GM12878 (cell line): ENCODE results near the gene PSG1. TPM values are rescaled to one million over a fixed set of nuclear protein-coding genes. Genes with fewer than 3 reads are reported as not detected.

ENCODE experiments used
- ATAC-seq: fragments of 200-7000 bp; cut with Tn5 transposase; 3 replicates; pipeline ENCODE4 v1.9.1; 2020; ENCODE audit warnings: mild to moderate bottlenecking, moderate library complexity
- BruUV-seq: library from RNA; stranded (reverse); fragments of 400-500 nt; replicated peaks from 2 replicates; lab custom pipeline; 2021; lab: Mats Ljungman, UMichigan
- CTCF ChIA-PET: fragments of 300-600 bp; sonication (Branson Sonifier 250); formaldehyde crosslinking; extraction: SDS; loops from one replicate; lab custom pipeline; 2021; ENCODE audit warnings: inconsistent platforms; lab: Yijun Ruan, JAX
- POLR2A ChIA-PET: fragments of 350-600 bp; formaldehyde crosslinking; extraction: SDS; loops from one replicate; lab custom pipeline; 2021; ENCODE audit warnings: inconsistent platforms; lab: Charles Lee
- RAD21 ChIA-PET: fragments of 300-600 bp; sonication (Branson Sonifier 250); formaldehyde crosslinking; loops from one replicate; lab custom pipeline; 2023; ENCODE audit warnings: antibody characterized with exemption; ENCODE audit not compliant: unreplicated experiment; lab: Charles Lee
- SMC1A ChIA-PET: fragments of 300-600 bp; sonication (Branson Sonifier 250); formaldehyde crosslinking; loops from one replicate; lab custom pipeline; 2023; ENCODE audit not compliant: unreplicated experiment, uncharacterized antibody; lab: Charles Lee
- DNase-seq: peaks from one replicate; pipeline ENCODE4 v3.0.0-alpha.2; 2011; ENCODE audit warnings: low read depth, low spot score
- FAIRE-seq: peaks from 3 replicates; lab custom pipeline; 2011; peaks lifted over from hg19 to GRCh38; lab: Jason Lieb, UNC
- H2AFZ ChIP-seq: 2 replicates; pipeline ENCODE4 v1.6.0; 2011; ENCODE audit warnings: low read depth, low read length, control low read depth; ENCODE audit not compliant: control insufficient read depth
- H3K27ac ChIP-seq: 2 replicates; pipeline ENCODE4 v1.5.1; 2011; ENCODE audit warnings: control low read depth; ENCODE audit not compliant: control insufficient read depth, insufficient read depth
- H3K27me3 ChIP-seq, 2 experiments: replicated peaks in 1 of 2; 2 replicates each; pipeline versions ENCODE4 v1.6.0 to v1.6.1; 2011; ENCODE audit warnings: low read length in 1 of 2; ENCODE audit not compliant: control insufficient read depth in 2 of 2, insufficient read depth in 2 of 2
- H3K36me3 ChIP-seq, 2 experiments: 2 replicates each; pipeline ENCODE4 v1.5.1; 2011; ENCODE audit warnings: low read length in 1 of 2; ENCODE audit not compliant: control insufficient read depth in 2 of 2, insufficient read depth in 2 of 2
- H3K4me1 ChIP-seq: 2 replicates; pipeline ENCODE4 v1.6.1; 2011; ENCODE audit warnings: mild to moderate bottlenecking, low read length, moderate library complexity, mixed read lengths; ENCODE audit not compliant: control insufficient read depth, insufficient read depth
- H3K4me2 ChIP-seq: 2 replicates; pipeline ENCODE4 v1.6.0; 2011; ENCODE audit warnings: control low read depth; ENCODE audit not compliant: control insufficient read depth, insufficient read depth
- H3K4me3 ChIP-seq: fragments of 200-600 bp; sonication (generic); 2 replicates; pipeline ENCODE4 v1.5.1; 2016
- H3K79me2 ChIP-seq: 2 replicates; pipeline ENCODE4 v1.6.0; 2011; ENCODE audit warnings: low read length; ENCODE audit not compliant: control insufficient read depth, insufficient read depth
- H3K9ac ChIP-seq: 2 replicates; pipeline ENCODE4 v1.8.0; 2011; ENCODE audit warnings: low read length, control low read depth, mixed read lengths; ENCODE audit not compliant: control insufficient read depth, insufficient read depth
- H3K9me3 ChIP-seq: replicated peaks from 3 replicates; pipeline ENCODE4 v1.5.1; 2011; ENCODE audit warnings: mild to moderate bottlenecking, low read length; ENCODE audit not compliant: control insufficient read depth, insufficient read depth
- H4K20me1 ChIP-seq: 2 replicates; pipeline ENCODE4 v1.6.0; 2011; ENCODE audit not compliant: control insufficient read depth, insufficient read depth
- BACH1 ChIP-seq: fragments of 450-650 bp; IDR thresholded peaks from 2 replicates; pipeline ENCODE4 v1.6.1; 2017; ENCODE audit warnings: mild to moderate bottlenecking, borderline replicate concordance
- BRCA1 ChIP-seq: IDR thresholded peaks from 2 replicates; pipeline ENCODE4 v1.6.1; 2011; ENCODE audit warnings: low read depth, low read length, improper control_type of control experiment
- CBFB ChIP-seq: IDR thresholded peaks from 2 replicates; pipeline ENCODE4 v1.6.1; 2016; ENCODE audit warnings: antibody characterized with exemption, low read depth
- CHD2 ChIP-seq: IDR thresholded peaks from 2 replicates; pipeline ENCODE4 v1.6.1; 2011; ENCODE audit warnings: low read depth, low read length, improper control_type of control experiment, borderline replicate concordance
- EGR1 ChIP-seq, 2 experiments: IDR thresholded peaks; 1 replicate in 1 of 2; 2 replicates in 1 of 2; pipeline ENCODE4 v1.6.1; 2011 to 2012; ENCODE audit warnings: low read depth in 2 of 2, low read length in 2 of 2, borderline replicate concordance in 1 of 2, mild to moderate bottlenecking in 1 of 2, moderate library complexity in 1 of 2
- ETV6 ChIP-seq, 2 experiments: fragments of 450-650 bp in 1 of 2; IDR thresholded peaks in 1 of 2; conservative IDR thresholded peaks in 1 of 2; 2 replicates each; pipeline ENCODE4 v1.6.1; 2014; ENCODE audit warnings: antibody characterized with exemption in 1 of 2, borderline replicate concordance in 1 of 2, low read depth in 1 of 2, mild to moderate bottlenecking in 1 of 2, moderate library complexity in 1 of 2
- IKZF1 ChIP-seq: fragments of 450-650 bp; conservative IDR thresholded peaks from 2 replicates; pipeline ENCODE4 v1.6.1; 2017; ENCODE audit warnings: antibody characterized with exemption, mild to moderate bottlenecking
- JUNB ChIP-seq: IDR thresholded peaks from 2 replicates; pipeline ENCODE4 v1.6.1; 2016; ENCODE audit warnings: antibody characterized with exemption, mild to moderate bottlenecking
- NBN ChIP-seq: fragments of 450-650 bp; IDR thresholded peaks from 2 replicates; pipeline ENCODE4 v1.6.1; 2016
- NR2C1 ChIP-seq: fragments of 450-650 bp; IDR thresholded peaks from 2 replicates; pipeline ENCODE4 v1.6.1; 2017; ENCODE audit warnings: antibody characterized with exemption, mild to moderate bottlenecking, moderate library complexity
- NR2C2 ChIP-seq: IDR thresholded peaks from 2 replicates; pipeline ENCODE4 v1.6.1; 2011; ENCODE audit warnings: borderline replicate concordance, low read depth; ENCODE audit not compliant: control insufficient read depth, insufficient read length
- POLR2AphosphoS2 ChIP-seq: IDR thresholded peaks from 2 replicates; pipeline ENCODE4 v1.6.1; 2011; ENCODE audit warnings: low read depth, mild to moderate bottlenecking, low read length, improper control_type of control experiment, moderate library complexity
- RCOR1 ChIP-seq: conservative IDR thresholded peaks from 2 replicates; pipeline ENCODE4 v1.6.1; 2012; ENCODE audit warnings: low read depth, low read length, improper control_type of control experiment
- SIX5 ChIP-seq: IDR thresholded peaks from 2 replicates; pipeline ENCODE4 v1.6.1; 2011; ENCODE audit warnings: mild to moderate bottlenecking, low read depth, low read length, moderate library complexity; ENCODE audit not compliant: severe bottlenecking
- STAT3 ChIP-seq: IDR thresholded peaks from 2 replicates; pipeline ENCODE4 v1.6.1; 2011; ENCODE audit warnings: low read depth, low read length, improper control_type of control experiment
- SUPT20H ChIP-seq: IDR thresholded peaks from 2 replicates; pipeline ENCODE4 v1.6.1; 2011; ENCODE audit warnings: low read depth, mild to moderate bottlenecking, low read length, moderate library complexity, borderline replicate concordance; ENCODE audit not compliant: control insufficient read depth
- TCF12 ChIP-seq: IDR thresholded peaks from 2 replicates; pipeline ENCODE4 v1.6.1; 2011; ENCODE audit warnings: low read depth, mild to moderate bottlenecking, low read length
- ZNF207 ChIP-seq: fragments of 450-650 bp; IDR thresholded peaks from 2 replicates; pipeline ENCODE4 v1.6.1; 2014; ENCODE audit warnings: antibody characterized with exemption, mild to moderate bottlenecking, borderline replicate concordance
- ZNF217 ChIP-seq: fragments of 450-650 bp; IDR thresholded peaks from 2 replicates; pipeline ENCODE4 v1.6.1; 2017; ENCODE audit warnings: antibody characterized with exemption, mild to moderate bottlenecking
- WGBS: methylation state at CpG from one replicate; pipeline ENCODE4 v1.1.6; 2016; ENCODE audit warnings: low lambda C conversion rate; ENCODE audit not compliant: insufficient replicate concordance, insufficient coverage; ENCODE audit errors: missing lambda C conversion rate; 5-methylcytosine and 5-hydroxymethylcytosine counted together
- in situ Hi-C: fragments of 300-500 bp; cut with MboI; formaldehyde crosslinking; loops from 9 replicates; pipeline ENCODE4 v1.14.3; 2018; ENCODE audit warnings: mixed read lengths
- intact Hi-C: fragments of 100-400 bp; cut with micrococcal nuclease; formaldehyde crosslinking; loops from one replicate; pipeline ENCODE4 v1.14.2; 2022; ENCODE audit not compliant: unreplicated experiment
- polyA plus RNA-seq, 11 experiments: library from polyadenylated mRNA; depleted of rRNA in 4 of 11; unstranded in 6 of 11; stranded (reverse) in 5 of 11; fragments of >200 nt; fragmentation: Nextera tagmentation in 4 of 11; fragmentation: Illumina TruSeq in 1 of 11; extraction: Ambion mirVana in 4 of 11; extraction: Trizol in 1 of 11; gene quantifications; 1 replicate in 1 of 11; 2 replicates in 10 of 11; pipeline versions ENCODE4 v1.2.1 to v1.2.3, GENCODE V29; 2011 to 2016; ENCODE audit warnings: inconsistent platforms in 2 of 11, missing spikeins in 2 of 11, low read depth in 1 of 11
- total RNA-seq, 4 experiments: library from RNA; depleted of rRNA in 3 of 4; stranded (reverse); fragments of >200 nt in 3 of 4; fragmentation: Illumina TruSeq in 1 of 4; extraction: Trizol in 1 of 4; gene quantifications; 2 replicates each; pipeline versions ENCODE4 v1.2.1 to v1.2.3, GENCODE V29; 2013 to 2021

Gene PSG1
- total and polyA plus RNA-seq, 10 of the 15 experiments (the other 5 are each of a cell fraction or from before 2014, with no cell fraction given), result not detected

GRCh38 chr19:42926781-42927180, 47.3 kb upstream of the PSG1 start:
- ATAC-seq, result no peak
- no peak overlapping the region for H3K4me2 ChIP-seq
- RAD21 ChIA-PET, result no interaction called here
- H3K4me1 ChIP-seq, result no peaks in the 10 kb centered on the region
- no peak overlapping the region for H3K9ac ChIP-seq
- in situ Hi-C loops (no loop called here), intact Hi-C loops (no loop called here)
- H3K9me3 ChIP-seq, result no peaks in the 10 kb centered on the region
- no peak overlapping the region for H3K27ac ChIP-seq
- no peak overlapping the region for H2AFZ ChIP-seq
- H3K27me3 ChIP-seq, result no peaks in the 10 kb centered on the region
- CTCF ChIA-PET, result no interaction called here
- H3K36me3 ChIP-seq, result no peaks in the 10 kb centered on the region
- BruUV-seq, result no TSS peak
- TF ChIP-seq BACH1, result no peak
- no peak for TF ChIP-seq RCOR1
- TF ChIP-seq EGR1 (IDR thresholded peaks at IDR 0.05; ENCODE audit: borderline replicate concordance in 1 of 2, low read depth in 2 of 2, low read length in 2 of 2), result no peak
- no peak for TF ChIP-seq POLR2AphosphoS2
- no peak for TF ChIP-seq CHD2
- TF ChIP-seq STAT3, result no peak
- no peak for TF ChIP-seq ZNF207
- no peak for TF ChIP-seq TCF12
- no peak for TF ChIP-seq NR2C1
- TF ChIP-seq ETV6 (conservative IDR thresholded peaks at IDR 0.05 in 1 of 2, IDR thresholded peaks at IDR 0.05 in 1 of 2; ENCODE audit: borderline replicate concordance in 1 of 2, low read depth in 1 of 2), result no peak
- TF ChIP-seq CBFB, result no peak
- no peak for TF ChIP-seq JUNB
- no peak for TF ChIP-seq SIX5
- TF ChIP-seq IKZF1, result no peak
- no peak for TF ChIP-seq BRCA1
- TF ChIP-seq NR2C2, result no peak
- no peak for TF ChIP-seq SUPT20H
- no peak for TF ChIP-seq NBN
- TF ChIP-seq ZNF217, result no peak
- 2% methylated on average over 2 of the region's 2 CpGs for WGBS
- POLR2A ChIA-PET, result no interaction called here
- H3K4me3 ChIP-seq, result no peak overlapping the region
- no peaks in the 10 kb centered on the region for H3K79me2 ChIP-seq
- FAIRE-seq, result no peak
- H4K20me1 ChIP-seq, result no peaks in the 10 kb centered on the region
- DNase-seq, result no peak
- SMC1A ChIA-PET, result no interaction called here
